Endodermal cell (in vitro differentiated cells): Measurements from ENCODE around the gene ADCY2. TPM values are rescaled to one million over a fixed set of nuclear protein-coding genes. Genes with fewer than 3 reads are reported as not detected.

Experiments used
- DNase-seq: peaks from one replicate; pipeline ENCODE4 v3.0.0-alpha.2; 2017
- H3K27ac ChIP-seq: 2 replicates; pipeline ENCODE4 v1.5.1; 2013; ENCODE audit warnings: mild to moderate bottlenecking, low read depth, low read length, moderate library complexity
- H3K27me3 ChIP-seq: 2 replicates; pipeline ENCODE4 v1.6.1; 2013; ENCODE audit warnings: mild to moderate bottlenecking, low read length, moderate library complexity; ENCODE audit not compliant: insufficient read depth, control insufficient read depth, poor library complexity, severe bottlenecking
- H3K36me3 ChIP-seq: 2 replicates; pipeline ENCODE4 v1.7.0; 2013; ENCODE audit warnings: mild to moderate bottlenecking, low read length, moderate library complexity; ENCODE audit not compliant: control insufficient read depth, insufficient read depth
- H3K4me1 ChIP-seq: one replicate; pipeline ENCODE4 v1.7.0; 2013; ENCODE audit warnings: low read length; ENCODE audit not compliant: control insufficient read depth, insufficient read depth
- H3K4me3 ChIP-seq: 2 replicates; pipeline ENCODE4 v1.5.1; 2013; ENCODE audit warnings: mild to moderate bottlenecking, low read length, moderate library complexity
- H3K9ac ChIP-seq: 2 replicates; pipeline ENCODE4 v1.6.1; 2013; ENCODE audit warnings: mild to moderate bottlenecking, low read length, moderate library complexity; ENCODE audit not compliant: poor library complexity, severe bottlenecking; ENCODE audit errors: extremely low read depth
- H3K9me3 ChIP-seq: 2 replicates; pipeline ENCODE4 v1.6.1; 2013; ENCODE audit warnings: mild to moderate bottlenecking, low read length, moderate library complexity; ENCODE audit not compliant: control insufficient read depth
- H3K27ac Mint-ChIP-seq: 2 replicates; pipeline ENCODE4 v1.8.0; 2020; ENCODE audit warnings: mixed read lengths
- H3K27me3 Mint-ChIP-seq: 2 replicates; pipeline ENCODE4 v1.8.0; 2021; ENCODE audit warnings: mild to moderate bottlenecking, mixed read lengths; ENCODE audit not compliant: insufficient read depth
- H3K36me3 Mint-ChIP-seq: 2 replicates; pipeline ENCODE4 v1.8.0; 2020; ENCODE audit warnings: low read depth, mixed read lengths
- H3K4me1 Mint-ChIP-seq: 2 replicates; pipeline ENCODE4 v1.8.0; 2020; ENCODE audit warnings: mixed read lengths
- H3K4me3 Mint-ChIP-seq: 2 replicates; pipeline ENCODE4 v1.8.0; 2020; ENCODE audit warnings: mild to moderate bottlenecking, moderate library complexity, mixed read lengths
- H3K9me3 Mint-ChIP-seq: 2 replicates; pipeline ENCODE4 v1.8.0; 2020; ENCODE audit warnings: mild to moderate bottlenecking, mixed read lengths
- CTCF ChIP-seq: fragments of 200-600 bp; sonication (generic); conservative IDR thresholded peaks from 2 replicates; pipeline ENCODE4 v1.5.0; 2021; ENCODE audit warnings: antibody characterized with exemption, mild to moderate bottlenecking
- WGBS, 2 experiments: methylation state at CpG; one replicate each; pipeline versions ENCODE4 v1.1.5 to v1.1.7; 2013; ENCODE audit warnings: missing lambda C conversion rate in 2 of 2, mixed read lengths in 1 of 2; ENCODE audit not compliant: insufficient coverage in 1 of 2, insufficient read length in 1 of 2; 5-methylcytosine and 5-hydroxymethylcytosine counted together
- total RNA-seq, 2 donors: library from RNA; stranded (reverse); fragmentation: NEBNext Ultra II Directional in 1 of 2; extraction: Animal tissue kit (Norgen Biotek cat#: 25700) in 1 of 2; gene quantifications; 2 replicates in 1 of 2; 3 replicates in 1 of 2; pipeline ENCODE4 v1.2.1, GENCODE V29; 2021

The ADCY2 gene
- total RNA-seq, 2 donors from 2014 or later, result 61.5 to 63.2 TPM

- Histone ChIP-seq H3K27ac (no peak overlapping the region), H3K9ac (no peak overlapping the region), H3K4me1 (no peaks in the 10 kb centered on the region), H3K9me3 (no peaks in the 10 kb centered on the region), H3K36me3 (peaks cover 81% of the 10 kb centered on the region), H3K4me3 (no peak overlapping the region), H3K27me3 (no peaks in the 10 kb centered on the region)
- no peaks in the 10 kb centered on the region for H3K27me3 Mint-ChIP-seq
- peaks cover 39% of the 10 kb centered on the region for H3K36me3 Mint-ChIP-seq
- H3K4me1 Mint-ChIP-seq, result no peaks in the 10 kb centered on the region
- 90 to 100% methylated on average over 3 of the region's 3 CpGs for WGBS, 2 experiments
- DNase-seq, result no peak
- H3K4me3 Mint-ChIP-seq, result no peak overlapping the region
- H3K9me3 Mint-ChIP-seq, result no peaks in the 10 kb centered on the region
- TF ChIP-seq CTCF, result no peak
- no peak overlapping the region for H3K27ac Mint-ChIP-seq
Measured at GRCh38 chr5:7876867-7877266, 480.9 kb downstream of the ADCY2 start.

GRCh38 chr5:7877851-7878250 is 481.9 kb downstream of the ADCY2 start:
- no peaks in the 10 kb centered on the region for H3K4me1 Mint-ChIP-seq
- no peak for TF ChIP-seq CTCF
- no peak overlapping the region for H3K9ac ChIP-seq
- no peaks in the 10 kb centered on the region for H3K9me3 ChIP-seq
- no peak for DNase-seq
- no peak overlapping the region for H3K4me3 ChIP-seq
- no peaks in the 10 kb centered on the region for H3K27me3 Mint-ChIP-seq
- H3K27ac ChIP-seq, result no peak overlapping the region
- no peaks in the 10 kb centered on the region for H3K4me1 ChIP-seq
- H3K27me3 ChIP-seq, result no peaks in the 10 kb centered on the region
- H3K27ac Mint-ChIP-seq, result no peak overlapping the region
- H3K36me3 Mint-ChIP-seq, result peaks cover 45% of the 10 kb centered on the region
- no peak overlapping the region for H3K4me3 Mint-ChIP-seq
- peaks cover 85% of the 10 kb centered on the region for H3K36me3 ChIP-seq
- WGBS, 2 experiments, result 89 to 90% methylated on average over 6 to 9 of the region's 9 CpGs
- no peaks in the 10 kb centered on the region for H3K9me3 Mint-ChIP-seq

GRCh38 chr5:7878381-7878873 is 482.5 kb downstream of the ADCY2 start:
- H3K36me3 Mint-ChIP-seq, result peaks cover 51% of the 10 kb centered on the region
- no peaks in the 10 kb centered on the region for H3K9me3 Mint-ChIP-seq
- H3K4me1 Mint-ChIP-seq, result no peaks in the 10 kb centered on the region
- Histone ChIP-seq H3K4me3 (no peak overlapping the region), H3K9me3 (no peaks in the 10 kb centered on the region), H3K36me3 (peaks cover 90% of the 10 kb centered on the region), H3K27ac (no peak overlapping the region), H3K4me1 (no peaks in the 10 kb centered on the region), H3K27me3 (no peaks in the 10 kb centered on the region), H3K9ac (no peak overlapping the region)
- no peak overlapping the region for H3K4me3 Mint-ChIP-seq
- no peak for DNase-seq
- no peaks in the 10 kb centered on the region for H3K27me3 Mint-ChIP-seq
- no peak overlapping the region for H3K27ac Mint-ChIP-seq
- TF ChIP-seq CTCF, result no peak
